ENCODE measurements around the gene TEKT3.

TEKT3 gene

GRCh38 chr17:15263206-15263579 is 78.2 kb downstream of the TEKT3 start:
- DNase-seq = no peak

- DNase-seq = no peak
Measured at GRCh38 chr17:15262291-15263205, 78.8 kb downstream of the TEKT3 start.

GRCh38 chr17:15261802-15262290 is 79.6 kb downstream of the TEKT3 start:
- no peak for DNase-seq

GRCh38 chr17:15261258-15261801 is 80.1 kb downstream of the TEKT3 start:
- no peak for DNase-seq

GRCh38 chr17:15260376-15261257 is 80.8 kb downstream of the TEKT3 start:
- peak; percentile 38 for DNase-seq

GRCh38 chr17:15257796-15258512 is 83.4 kb downstream of the TEKT3 start:
- no peak for DNase-seq

GRCh38 chr17:15257258-15257788 is 84.1 kb downstream of the TEKT3 start:
- DNase-seq = peak; percentile 55

- DNase-seq = no peak
Measured at GRCh38 chr17:15256689-15257088, 84.7 kb downstream of the TEKT3 start.

- DNase-seq = no peak
Measured at GRCh38 chr17:15255713-15256454, 85.5 kb downstream of the TEKT3 start.
